ENCODE results near the gene DNAH10.

DNA sequence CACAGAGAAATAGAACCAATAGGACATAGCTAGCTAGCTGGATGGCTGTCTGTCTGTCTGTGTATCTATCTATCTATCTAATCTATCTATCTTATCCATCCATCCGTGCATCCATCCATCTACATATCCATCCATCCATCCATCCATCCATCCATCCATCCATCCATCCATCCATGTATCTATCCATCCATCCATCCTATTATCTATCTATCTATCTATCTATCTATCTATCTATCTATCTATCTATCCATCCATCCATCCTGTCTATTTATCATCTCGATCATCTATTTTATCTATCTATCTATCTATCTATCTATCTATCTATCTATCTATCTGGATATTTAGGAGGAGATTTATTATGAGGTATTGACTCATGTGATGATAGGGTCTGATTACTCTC is 84.9 kb downstream of the DNAH10 start:
- TF ChIP-seq CBFB (CRISPR knock-in tag; IDR thresholded peaks at IDR 0.05; ENCODE audit: low read depth) (no peak), NR3C1 (CRISPR knock-in tag; conservative IDR thresholded peaks at IDR 0.05; ENCODE audit: low read depth) (no peak), ZNF396 (CRISPR knock-in tag; IDR thresholded peaks at IDR 0.05; ENCODE audit: borderline replicate concordance) (no peak), JUN (CRISPR knock-in tag; IDR thresholded peaks at IDR 0.05) (no peak), MLX (CRISPR knock-in tag; IDR thresholded peaks at IDR 0.05) (no peak)
- TF ChIP-seq, protein P1, sequence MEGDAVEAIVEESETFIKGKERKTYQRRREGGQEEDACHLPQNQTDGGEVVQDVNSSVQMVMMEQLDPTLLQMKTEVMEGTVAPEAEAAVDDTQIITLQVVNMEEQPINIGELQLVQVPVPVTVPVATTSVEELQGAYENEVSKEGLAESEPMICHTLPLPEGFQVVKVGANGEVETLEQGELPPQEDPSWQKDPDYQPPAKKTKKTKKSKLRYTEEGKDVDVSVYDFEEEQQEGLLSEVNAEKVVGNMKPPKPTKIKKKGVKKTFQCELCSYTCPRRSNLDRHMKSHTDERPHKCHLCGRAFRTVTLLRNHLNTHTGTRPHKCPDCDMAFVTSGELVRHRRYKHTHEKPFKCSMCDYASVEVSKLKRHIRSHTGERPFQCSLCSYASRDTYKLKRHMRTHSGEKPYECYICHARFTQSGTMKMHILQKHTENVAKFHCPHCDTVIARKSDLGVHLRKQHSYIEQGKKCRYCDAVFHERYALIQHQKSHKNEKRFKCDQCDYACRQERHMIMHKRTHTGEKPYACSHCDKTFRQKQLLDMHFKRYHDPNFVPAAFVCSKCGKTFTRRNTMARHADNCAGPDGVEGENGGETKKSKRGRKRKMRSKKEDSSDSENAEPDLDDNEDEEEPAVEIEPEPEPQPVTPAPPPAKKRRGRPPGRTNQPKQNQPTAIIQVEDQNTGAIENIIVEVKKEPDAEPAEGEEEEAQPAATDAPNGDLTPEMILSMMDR (IDR thresholded peaks at IDR 0.05) = no peak
- TF ChIP-seq, protein P2, sequence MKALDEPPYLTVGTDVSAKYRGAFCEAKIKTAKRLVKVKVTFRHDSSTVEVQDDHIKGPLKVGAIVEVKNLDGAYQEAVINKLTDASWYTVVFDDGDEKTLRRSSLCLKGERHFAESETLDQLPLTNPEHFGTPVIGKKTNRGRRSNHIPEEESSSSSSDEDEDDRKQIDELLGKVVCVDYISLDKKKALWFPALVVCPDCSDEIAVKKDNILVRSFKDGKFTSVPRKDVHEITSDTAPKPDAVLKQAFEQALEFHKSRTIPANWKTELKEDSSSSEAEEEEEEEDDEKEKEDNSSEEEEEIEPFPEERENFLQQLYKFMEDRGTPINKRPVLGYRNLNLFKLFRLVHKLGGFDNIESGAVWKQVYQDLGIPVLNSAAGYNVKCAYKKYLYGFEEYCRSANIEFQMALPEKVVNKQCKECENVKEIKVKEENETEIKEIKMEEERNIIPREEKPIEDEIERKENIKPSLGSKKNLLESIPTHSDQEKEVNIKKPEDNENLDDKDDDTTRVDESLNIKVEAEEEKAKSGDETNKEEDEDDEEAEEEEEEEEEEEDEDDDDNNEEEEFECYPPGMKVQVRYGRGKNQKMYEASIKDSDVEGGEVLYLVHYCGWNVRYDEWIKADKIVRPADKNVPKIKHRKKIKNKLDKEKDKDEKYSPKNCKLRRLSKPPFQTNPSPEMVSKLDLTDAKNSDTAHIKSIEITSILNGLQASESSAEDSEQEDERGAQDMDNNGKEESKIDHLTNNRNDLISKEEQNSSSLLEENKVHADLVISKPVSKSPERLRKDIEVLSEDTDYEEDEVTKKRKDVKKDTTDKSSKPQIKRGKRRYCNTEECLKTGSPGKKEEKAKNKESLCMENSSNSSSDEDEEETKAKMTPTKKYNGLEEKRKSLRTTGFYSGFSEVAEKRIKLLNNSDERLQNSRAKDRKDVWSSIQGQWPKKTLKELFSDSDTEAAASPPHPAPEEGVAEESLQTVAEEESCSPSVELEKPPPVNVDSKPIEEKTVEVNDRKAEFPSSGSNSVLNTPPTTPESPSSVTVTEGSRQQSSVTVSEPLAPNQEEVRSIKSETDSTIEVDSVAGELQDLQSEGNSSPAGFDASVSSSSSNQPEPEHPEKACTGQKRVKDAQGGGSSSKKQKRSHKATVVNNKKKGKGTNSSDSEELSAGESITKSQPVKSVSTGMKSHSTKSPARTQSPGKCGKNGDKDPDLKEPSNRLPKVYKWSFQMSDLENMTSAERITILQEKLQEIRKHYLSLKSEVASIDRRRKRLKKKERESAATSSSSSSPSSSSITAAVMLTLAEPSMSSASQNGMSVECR (CRISPR knock-in tag; IDR thresholded peaks at IDR 0.05; ENCODE audit: borderline replicate concordance) = no peak
